ENCODE measurements around the gene TENM4. TPM values are rescaled to one million over a fixed set of nuclear protein-coding genes. Genes with fewer than 3 reads are reported as not detected.

Gene TENM4
- total and polyA plus RNA-seq, 2 of the 13 experiments (the other 11 are each of a cell fraction or from before 2014, with no cell fraction given): not detected

GRCh38 chr11:78654071-78654470 lies 786.8 kb downstream of the TENM4 start:
- POLR2A ChIA-PET: no interaction called here
- in situ Hi-C loops (cut with HindIII; ENCODE audit: extremely low pct_ligation_motif_present, low pct_unique_long_range_greater_than_20kb): no loop called here
- H3K4me1 ChIP-seq (ENCODE audit: insufficient read depth, low read length): no peaks in the 10 kb centered on the region
- no peaks in the 10 kb centered on the region for H3K79me2 ChIP-seq (ENCODE audit: insufficient read depth, low read length)
- no peaks in the 10 kb centered on the region for H4K20me1 ChIP-seq (ENCODE audit: insufficient read depth, low read length)
- TF ChIP-seq HNF1B (CRISPR knock-in tag; IDR thresholded peaks at IDR 0.05): no peak
- TF ChIP-seq, protein P1, sequence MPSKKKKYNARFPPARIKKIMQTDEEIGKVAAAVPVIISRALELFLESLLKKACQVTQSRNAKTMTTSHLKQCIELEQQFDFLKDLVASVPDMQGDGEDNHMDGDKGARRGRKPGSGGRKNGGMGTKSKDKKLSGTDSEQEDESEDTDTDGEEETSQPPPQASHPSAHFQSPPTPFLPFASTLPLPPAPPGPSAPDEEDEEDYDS (CRISPR knock-in tag; IDR thresholded peaks at IDR 0.05): no peak
- H3K27me3 ChIP-seq (ENCODE audit: control insufficient read depth in 1 of 2, insufficient read depth in 2 of 2, low read length in 2 of 2): peaks cover 2 to 20% of the 10 kb centered on the region in 2 experiments; a peak in 2 of 5 replicates
- no peak overlapping the region for H3K9ac ChIP-seq (ENCODE audit: insufficient read depth, low read depth, low read length)
- intact Hi-C loops (cut with micrococcal nuclease; ENCODE audit: unreplicated experiment): no loop called here
- no peak overlapping the region for H3K4me2 ChIP-seq (ENCODE audit: low read depth, low read length)
- H3K4me3 ChIP-seq (replicated peaks in 1 of 3; ENCODE audit: insufficient read depth in 1 of 3, low read depth in 2 of 3, low read length in 3 of 3): no peak overlapping the region
- no peak overlapping the region for H2AFZ ChIP-seq (ENCODE audit: low read length)
- H3K9me3 ChIP-seq (ENCODE audit: low read length): no peaks in the 10 kb centered on the region
- no peak for FAIRE-seq
- no peak for DNase-seq (ENCODE audit: low spot score)
- 0% methylated on average over 2 of the region's 3 CpGs for whole genome bisulfite sequencing (ENCODE audit: low lambda C conversion rate)
- BruUV-seq (replicated peaks): no TSS peak
- no peak overlapping the region for H3K27ac ChIP-seq (ENCODE audit: extremely low read length, insufficient read depth, low read length)
- ATAC-seq: no peak
- CTCF ChIA-PET (ENCODE audit: low intra/inter-chr PET ratio, low total read pairs): no interaction called here
- no peaks in the 10 kb centered on the region for H3K36me3 ChIP-seq (replicated peaks in 1 of 2; ENCODE audit: control insufficient read depth in 1 of 2, insufficient read depth in 2 of 2, low read length in 2 of 2)

DNA sequence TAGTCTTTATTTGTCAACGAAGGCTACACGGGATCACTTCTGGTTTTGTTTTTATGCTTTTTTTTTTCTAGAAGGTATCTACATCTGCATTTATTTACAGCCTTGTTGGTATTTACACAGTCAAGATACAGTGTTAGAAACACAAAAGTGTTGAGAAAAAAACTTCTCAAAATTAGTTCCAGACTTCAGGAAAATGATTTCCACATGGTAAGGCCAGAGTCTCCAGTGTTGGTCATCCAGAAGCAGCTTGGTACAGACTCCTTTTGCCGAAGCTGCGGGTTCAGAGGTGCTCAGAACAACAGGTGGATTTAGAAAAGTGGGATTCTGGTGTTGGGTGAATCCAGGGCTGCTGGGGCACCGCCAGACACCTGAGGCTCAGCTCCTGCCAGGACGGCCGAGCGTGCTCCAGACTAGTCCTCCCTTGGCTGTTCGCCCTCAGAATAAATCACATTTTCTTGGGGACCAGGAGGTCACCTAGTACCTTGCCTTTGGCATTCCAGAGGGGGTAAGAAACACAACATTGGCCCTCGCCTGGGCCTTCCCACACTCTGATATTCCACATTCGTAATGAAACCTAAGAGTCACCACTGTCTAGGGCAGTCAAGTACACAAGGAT lies 787.4 kb downstream of the TENM4 start:
- DNase-seq (ENCODE audit: low spot score): no peak
- 11% methylated on average over 11 of the region's 11 CpGs for WGBS (ENCODE audit: low lambda C conversion rate)
- CTCF ChIA-PET (ENCODE audit: low intra/inter-chr PET ratio, low total read pairs): no interaction called here
- no peaks in the 10 kb centered on the region for H3K79me2 ChIP-seq (ENCODE audit: insufficient read depth, low read length)
- in situ Hi-C loops (cut with HindIII; ENCODE audit: extremely low pct_ligation_motif_present, low pct_unique_long_range_greater_than_20kb) (no loop called here), intact Hi-C loops (cut with micrococcal nuclease; ENCODE audit: unreplicated experiment) (no loop called here)
- H3K4me2 ChIP-seq (ENCODE audit: low read depth, low read length): no peak overlapping the region
- POLR2A ChIA-PET: no interaction called here
- no peaks in the 10 kb centered on the region for H3K4me1 ChIP-seq (ENCODE audit: insufficient read depth, low read length)
- no peak overlapping the region for H3K27ac ChIP-seq (ENCODE audit: extremely low read length, insufficient read depth, low read length)
- H2AFZ ChIP-seq (ENCODE audit: low read length): no peak overlapping the region
- no peak overlapping the region for H3K4me3 ChIP-seq (replicated peaks in 1 of 3; ENCODE audit: insufficient read depth in 1 of 3, low read depth in 2 of 3, low read length in 3 of 3)
- H3K9ac ChIP-seq (ENCODE audit: insufficient read depth, low read depth, low read length): no peak overlapping the region
- no peaks in the 10 kb centered on the region for H4K20me1 ChIP-seq (ENCODE audit: insufficient read depth, low read length)
- no peak for TF ChIP-seq POGK (CRISPR knock-in tag; conservative IDR thresholded peaks at IDR 0.05)
- TF ChIP-seq ZNF12 (CRISPR knock-in tag; IDR thresholded peaks at IDR 0.05): no peak
- no peak for TF ChIP-seq ZNF24 (IDR thresholded peaks at IDR 0.05)
- no peak for TF ChIP-seq BRCA1 (CRISPR knock-in tag; IDR thresholded peaks at IDR 0.05)
- no peak for TF ChIP-seq MXD3 (CRISPR knock-in tag; IDR thresholded peaks at IDR 0.05)
- no peak for TF ChIP-seq THYN1 (CRISPR knock-in tag; IDR thresholded peaks at IDR 0.05; ENCODE audit: borderline replicate concordance, low read depth)
- no peaks in the 10 kb centered on the region for H3K9me3 ChIP-seq (ENCODE audit: low read length)
- no peak for ATAC-seq
- no peaks in the 10 kb centered on the region for H3K36me3 ChIP-seq (replicated peaks in 1 of 2; ENCODE audit: control insufficient read depth in 1 of 2, insufficient read depth in 2 of 2, low read length in 2 of 2)
- no TSS peak for BruUV-seq (replicated peaks)
- H3K27me3 ChIP-seq (ENCODE audit: control insufficient read depth in 1 of 2, insufficient read depth in 2 of 2, low read length in 2 of 2): peaks cover 2 to 14% of the 10 kb centered on the region in 2 experiments; a peak in 2 of 5 replicates
- FAIRE-seq: no peak

Data from HepG2 (cell line).